ENCODE results near the gene SLC16A5.
"Not testable (repeated sequence)": the region's sequence is repeated elsewhere in the genome, so short reads cannot be mapped to it uniquely, and the experiment has no call there.

SLC16A5 gene

GRCh38 chr17:75087558-75088453, at the start of gene SLC16A5:
Gene SLC16A5, plus strand, starts transcription at chr17:75087954. Its CDS starts 5,683 bp downstream, at chr17:75093637.
- DNase-seq: peak; percentile 42 to 75

- no peak for DNase-seq
These were observed 48.5 kb upstream of the SLC16A5 start for GRCh38 chr17:75039238-75039637.

GRCh38 chr17:75041656-75042280, 46.0 kb upstream of the SLC16A5 start:
- DNase-seq: no peak

- not testable (repeated sequence) for DNase-seq
These were observed 44.0 kb upstream of the SLC16A5 start for GRCh38 chr17:75043789-75044188.

GRCh38 chr17:75044716-75045115, 43.0 kb upstream of the SLC16A5 start:
- DNase-seq: no peak

GRCh38 chr17:75045946-75046406, 41.8 kb upstream of the SLC16A5 start:
- DNase-seq: not testable (repeated sequence)

GRCh38 chr17:75046407-75047289, 41.1 kb upstream of the SLC16A5 start, which contains the start of the genes ATP5PD and KCTD2:
Gene ATP5PD, minus strand, starts transcription at chr17:75046969. Its CDS starts 4,319 bp downstream, at chr17:75042650.
Gene KCTD2, plus strand, starts transcription at chr17:75047225. Its CDS starts 26 bp downstream, at chr17:75047251.
- peak; percentile 96 to 97 for DNase-seq

GRCh38 chr17:75047398-75048098, 40.2 kb upstream of the SLC16A5 start:
- peak in 1 of 2 donors; percentile 14 for DNase-seq

- no peak for DNase-seq
These were observed 39.4 kb upstream of the SLC16A5 start for GRCh38 chr17:75048249-75048878.

GRCh38 chr17:75049057-75049456, 38.7 kb upstream of the SLC16A5 start:
- DNase-seq: no peak

GRCh38 chr17:75049706-75050105, 38.0 kb upstream of the SLC16A5 start:
- DNase-seq: no peak

GRCh38 chr17:75051941-75052340, 35.8 kb upstream of the SLC16A5 start:
- DNase-seq: no peak

- DNase-seq: no peak
These were observed 28.1 kb upstream of the SLC16A5 start for GRCh38 chr17:75059369-75060345.

GRCh38 chr17:75060434-75061054, 27.2 kb upstream of the SLC16A5 start:
- no peak for DNase-seq

GRCh38 chr17:75061055-75061438, 26.7 kb upstream of the SLC16A5 start:
- no peak for DNase-seq

- DNase-seq: no peak
These were observed 26.1 kb upstream of the SLC16A5 start for GRCh38 chr17:75061618-75062017.

- no peak for DNase-seq
These were observed 24.6 kb upstream of the SLC16A5 start for GRCh38 chr17:75063201-75063600.

GRCh38 chr17:75063626-75064025, 24.1 kb upstream of the SLC16A5 start:
- DNase-seq: no peak

- DNase-seq: no peak
These were observed 23.7 kb upstream of the SLC16A5 start for GRCh38 chr17:75064040-75064439.

- no peak for DNase-seq
These were observed 23.3 kb upstream of the SLC16A5 start for GRCh38 chr17:75064460-75064859.

Data from CD4-positive, alpha-beta T cell treated with Interleukin-1 beta for 1 hour (primary cell).